ENCODE data around the gene MATCAP1.

DNA sequence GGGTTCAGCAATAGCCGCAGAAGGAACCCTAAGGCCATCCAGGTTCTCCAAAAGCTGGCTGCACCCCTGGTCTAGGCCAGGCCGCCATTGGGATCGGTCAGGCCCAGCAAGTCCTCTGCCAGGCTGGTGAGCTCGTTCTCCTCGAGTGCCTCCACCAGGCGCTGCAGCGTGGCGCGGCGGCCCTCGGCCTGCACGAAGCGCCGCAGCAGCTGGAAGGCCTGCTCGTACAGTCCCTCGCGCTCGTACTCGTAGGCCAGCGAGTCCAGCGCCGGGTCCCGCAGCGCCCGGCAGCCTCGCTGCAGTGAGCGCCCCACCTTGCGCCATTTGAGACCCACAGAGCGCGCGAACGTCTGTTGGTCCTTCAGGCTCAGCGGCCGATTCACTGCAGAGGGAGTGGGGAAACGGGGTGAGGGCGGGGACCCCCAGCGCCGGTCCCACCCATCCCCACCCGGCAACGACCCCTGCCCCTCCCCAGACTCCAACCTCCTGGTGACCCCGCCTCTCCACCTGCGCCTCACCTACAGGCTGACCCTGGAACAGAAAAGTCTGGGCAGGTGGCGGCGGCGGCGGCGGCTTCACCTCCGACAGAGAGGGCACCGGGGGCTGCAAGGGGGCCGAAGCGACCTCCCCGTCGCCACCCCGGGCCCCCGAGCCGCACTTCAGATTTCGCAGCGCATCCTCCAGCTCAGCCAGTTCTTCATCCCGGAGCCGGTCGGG lies 29.0 kb downstream of the MATCAP1 start:
- TF ChIP-seq CTCF (IDR thresholded peaks at IDR 0.05; ENCODE audit: low read length) (no peak), EZH2 (optimal IDR thresholded peaks at IDR 0.05; ENCODE audit: low read depth, low read length) (no peak)

All from MM.1S (cell line).